IMR-90 (cell line): ENCODE data around the gene TAF6L. TPM values are rescaled to one million over a fixed set of nuclear protein-coding genes. Genes with fewer than 3 reads are reported as not detected.

Experiments used
- ATAC-seq: fragments of 200-7000 bp; cut with Tn5 transposase; 2 replicates; pipeline ENCODE4 v1.9.1; 2020; ENCODE audit warnings: low read depth, mild to moderate bottlenecking, moderate library complexity
- BruUV-seq: library from RNA; stranded (reverse); fragments of 400-500 nt; replicated peaks from 2 replicates; lab custom pipeline; 2021; lab: Mats Ljungman, UMichigan
- CTCF ChIA-PET: fragments of 300-600 bp; formaldehyde crosslinking; extraction: SDS; loops from one replicate; lab custom pipeline; 2021; ENCODE audit warnings: antibody characterized with exemption; lab: Yijun Ruan, JAX
- POLR2A ChIA-PET: fragments of 300-600 bp; sonication (Branson Sonifier 250); formaldehyde crosslinking; loops from one replicate; lab custom pipeline; 2022; ENCODE audit warnings: antibody characterized with exemption; ENCODE audit not compliant: unreplicated experiment; lab: Charles Lee
- DNase-seq: peaks from one replicate; pipeline ENCODE4 v3.0.0; 2013
- H2AFZ ChIP-seq: replicated peaks from 2 replicates; pipeline ENCODE3; 2013; ENCODE audit warnings: low read length, mild to moderate bottlenecking; ENCODE audit not compliant: poor library complexity
- H2AK5ac ChIP-seq: 2 replicates; pipeline ENCODE4 v1.6.1; 2013; ENCODE audit warnings: low read depth, low read length, inconsistent platforms
- H2AK9ac ChIP-seq: replicated peaks from 2 replicates; pipeline ENCODE3; 2013; ENCODE audit warnings: mild to moderate bottlenecking, low read depth, low read length, moderate library complexity; ENCODE audit not compliant: poor library complexity
- H2BK120ac ChIP-seq: 2 replicates; pipeline ENCODE4 v1.6.1; 2013; ENCODE audit warnings: low read depth, low read length, inconsistent platforms
- H2BK15ac ChIP-seq: 3 replicates; pipeline ENCODE4 v1.6.1; 2013; ENCODE audit warnings: low read depth, low read length, inconsistent platforms
- H2BK20ac ChIP-seq: 2 replicates; pipeline ENCODE4 v1.6.1; 2013; ENCODE audit warnings: low read depth, mild to moderate bottlenecking, inconsistent platforms, low read length, moderate library complexity
- H2BK5ac ChIP-seq: 2 replicates; pipeline ENCODE4 v1.6.1; 2013; ENCODE audit warnings: mild to moderate bottlenecking, low read depth, low read length, inconsistent platforms; ENCODE audit not compliant: poor library complexity, severe bottlenecking
- H3K14ac ChIP-seq: replicated peaks from 2 replicates; pipeline ENCODE4 v1.6.1; 2013; ENCODE audit warnings: low read depth, low read length, inconsistent platforms
- H3K18ac ChIP-seq: 2 replicates; pipeline ENCODE4 v1.6.1; 2013; ENCODE audit warnings: low read depth, low read length, control low read depth
- H3K23ac ChIP-seq: 2 replicates; pipeline ENCODE4 v1.6.1; 2013; ENCODE audit warnings: low read depth, low read length, inconsistent platforms
- H3K27ac ChIP-seq: 2 replicates; pipeline ENCODE4 v1.5.1; 2013; ENCODE audit warnings: mild to moderate bottlenecking, control low read depth, low read length; ENCODE audit not compliant: insufficient read depth
- H3K27me3 ChIP-seq: 2 replicates; pipeline ENCODE4 v1.6.1; 2013; ENCODE audit warnings: low read length; ENCODE audit not compliant: control insufficient read depth, insufficient read depth
- H3K36me3 ChIP-seq: 2 replicates; pipeline ENCODE4 v1.6.1; 2013; ENCODE audit warnings: low read length, mixed read lengths; ENCODE audit not compliant: control insufficient read depth, insufficient read depth
- H3K4ac ChIP-seq: 2 replicates; pipeline ENCODE4 v1.6.1; 2013; ENCODE audit warnings: low read depth, low read length, inconsistent platforms
- H3K4me1 ChIP-seq: 2 replicates; pipeline ENCODE4 v1.6.1; 2013; ENCODE audit warnings: low read length, mixed read lengths; ENCODE audit not compliant: control insufficient read depth, insufficient read depth
- H3K4me2 ChIP-seq: 2 replicates; pipeline ENCODE4 v1.6.1; 2013; ENCODE audit warnings: low read depth, mild to moderate bottlenecking, control low read depth, low read length, moderate library complexity
- H3K4me3 ChIP-seq: 2 replicates; pipeline ENCODE4 v1.5.1; 2013; ENCODE audit warnings: low read depth, mild to moderate bottlenecking, control low read depth, low read length, moderate library complexity; ENCODE audit not compliant: insufficient read depth
- H3K56ac ChIP-seq: 2 replicates; pipeline ENCODE4 v1.6.1; 2013; ENCODE audit warnings: low read length, inconsistent platforms; ENCODE audit not compliant: insufficient read depth; ENCODE audit errors: extremely low read depth
- H3K79me1 ChIP-seq, 2 experiments: 2 replicates each; pipeline ENCODE4 v1.6.1; 2013; ENCODE audit warnings: low read length in 2 of 2, inconsistent platforms in 1 of 2, low read depth in 1 of 2
- H3K9ac ChIP-seq: 2 replicates; pipeline ENCODE4 v1.6.1; 2013; ENCODE audit warnings: low read depth, low read length, control low read depth
- H3K9me1 ChIP-seq: 2 replicates; pipeline ENCODE4 v1.6.1; 2013; ENCODE audit warnings: low read length, inconsistent platforms; ENCODE audit not compliant: insufficient read depth
- H3K9me3 ChIP-seq: 2 replicates; pipeline ENCODE4 v1.6.1; 2013; ENCODE audit warnings: low read length; ENCODE audit not compliant: control insufficient read depth, insufficient read depth
- H4K20me1 ChIP-seq: 2 replicates; pipeline ENCODE4 v1.6.1; 2013; ENCODE audit warnings: low read length, inconsistent platforms; ENCODE audit not compliant: insufficient read depth
- H4K5ac ChIP-seq: 2 replicates; pipeline ENCODE4 v1.6.1; 2013; ENCODE audit warnings: mild to moderate bottlenecking, low read depth, low read length, control low read depth
- H4K8ac ChIP-seq, 2 experiments: 2 replicates each; pipeline ENCODE4 v1.6.1; 2013; ENCODE audit warnings: low read depth in 2 of 2, low read length in 2 of 2, control low read depth in 1 of 2, inconsistent platforms in 1 of 2
- H4K91ac ChIP-seq: 2 replicates; pipeline ENCODE4 v1.6.1; 2013; ENCODE audit warnings: low read depth, low read length, inconsistent platforms; ENCODE audit not compliant: insufficient read depth
- BHLHE40 ChIP-seq: fragments of 150-350 bp; IDR thresholded peaks from 2 replicates; pipeline ENCODE4 v1.6.1; 2016; ENCODE audit warnings: mild to moderate bottlenecking, low read depth, low read length
- MAZ ChIP-seq: IDR thresholded peaks from 2 replicates; pipeline ENCODE4 v1.6.1; 2012; ENCODE audit warnings: low read depth, mild to moderate bottlenecking, low read length, improper control_type of control experiment, moderate library complexity, borderline replicate concordance
- MXI1 ChIP-seq: IDR thresholded peaks from 2 replicates; pipeline ENCODE4 v1.6.1; 2012; ENCODE audit warnings: low read depth, mild to moderate bottlenecking, low read length, moderate library complexity, borderline replicate concordance
- NFE2L2 ChIP-seq: fragments of 150-350 bp; IDR thresholded peaks from 2 replicates; pipeline ENCODE4 v1.6.1; 2016; ENCODE audit warnings: low read depth, mild to moderate bottlenecking, low read length
- POLR2A ChIP-seq: IDR thresholded peaks from 2 replicates; pipeline ENCODE4 v1.6.1; 2012; ENCODE audit warnings: mild to moderate bottlenecking, low read depth, low read length
- SMC3 ChIP-seq: fragments of 150-350 bp; IDR thresholded peaks from 2 replicates; pipeline ENCODE4 v1.6.1; 2016; ENCODE audit warnings: low read depth, mild to moderate bottlenecking, antibody characterized with exemption, low read length, moderate library complexity
- WGBS, 2 experiments: methylation state at CpG; one replicate each; pipeline versions ENCODE4 v1.1.5 to v1.1.7; 2013; ENCODE audit warnings: missing lambda C conversion rate in 2 of 2; ENCODE audit not compliant: insufficient read length in 1 of 2; ENCODE audit errors: extremely low coverage in 2 of 2; 5-methylcytosine and 5-hydroxymethylcytosine counted together
- dilution Hi-C: fragments of 300-500 bp; cut with HindIII; formaldehyde crosslinking; loops from one replicate; pipeline ENCODE4 v1.14.3; 2018; ENCODE audit warnings: low sequenced_read_pairs; ENCODE audit not compliant: unreplicated experiment
- in situ Hi-C: fragments of 300-500 bp; cut with MboI; formaldehyde crosslinking; loops from 3 replicates; pipeline ENCODE4 v1.14.3; 2019; ENCODE audit warnings: low sequenced_read_pairs, inconsistent platforms, mixed read lengths
- intact Hi-C: fragments of 100-400 bp; cut with micrococcal nuclease; formaldehyde crosslinking; loops from 2 replicates; pipeline ENCODE4 v1.10.0; 2022
- polyA plus RNA-seq, 3 experiments: library from polyadenylated mRNA; depleted of rRNA; stranded (reverse); fragments of >200 nt; gene quantifications; 2 replicates each; pipeline ENCODE4 v1.2.3, GENCODE V29; 2012; ENCODE audit warnings: low replicate concordance in 1 of 3
- total RNA-seq: library from RNA; depleted of rRNA; stranded (reverse); fragments of >200 nt; gene quantifications from 2 replicates; pipeline ENCODE4 v1.2.3, GENCODE V29; 2012

TAF6L gene
- total and polyA plus RNA-seq, 2 of the 4 experiments (the other 2 are of a cell fraction) = 9.5 to 13.5 TPM

- H4K8ac ChIP-seq = peak within 1 kb of the TSS; percentile 59 to 91
- peak within 1 kb of the TSS; percentile 81 for H3K9ac ChIP-seq
- no peaks in the 10 kb centered on the region for H3K9me3 ChIP-seq
- dilution Hi-C loops = no loop called here
- WGBS, 2 experiments = 1% methylated on average over 49 of the region's 77 CpGs; no CpG with 5 or more reads in 1 of the 2 experiments
- H2AK9ac ChIP-seq = peak within 1 kb of the TSS; percentile 99
- H4K20me1 ChIP-seq = peaks cover 18% of the 10 kb centered on the region
- H2BK15ac ChIP-seq = peak within 1 kb of the TSS; percentile 64; the same call in 1 of the 3 replicates
- ATAC-seq (peak; percentile 87), DNase-seq (peak; percentile 92)
- H4K91ac ChIP-seq = peak within 1 kb of the TSS; percentile 71
- peaks cover 26 to 58% of the 10 kb centered on the region in 2 experiments for H3K79me1 ChIP-seq
- peak within 1 kb of the TSS; percentile 91 for H3K4me2 ChIP-seq
- H2AK5ac ChIP-seq = peak within 1 kb of the TSS; percentile 91
- in situ Hi-C loops = no loop called here
- peak within 1 kb of the TSS; percentile 71 for H3K27ac ChIP-seq
- H3K4ac ChIP-seq = peak within 1 kb of the TSS; percentile 91
- H3K4me3 ChIP-seq = peak within 1 kb of the TSS; percentile 82
- H2AFZ ChIP-seq = peak within 1 kb of the TSS; percentile 99
- peak within 1 kb of the TSS; percentile 58 for H4K5ac ChIP-seq
- peak within 1 kb of the TSS; percentile 86 for H2BK5ac ChIP-seq
- H3K27me3 ChIP-seq = no peaks in the 10 kb centered on the region
- no TSS peak for BruUV-seq
- peaks cover 26% of the 10 kb centered on the region for H3K9me1 ChIP-seq
- no peak for TF ChIP-seq NFE2L2
- TF ChIP-seq MAZ = peak; percentile 78; the same call in 1 of the 2 replicates
- no peak for TF ChIP-seq SMC3
- TF ChIP-seq BHLHE40 = 0 out of 2 replicates have a peak, but pooled peaks have one; percentile 31
- TF ChIP-seq POLR2A = peak; percentile 100
- TF ChIP-seq MXI1 = peak; percentile 59
- H3K56ac ChIP-seq = peak within 1 kb of the TSS; percentile 78
- H3K4me1 ChIP-seq = peaks cover 26% of the 10 kb centered on the region
- intact Hi-C loops = loop anchor here (2.0 kb wide), 1 partner anchor 14 kb away; no protein-coding TSS in a partner anchor
- ChIA-PET CTCF (interaction anchor here (0.6 to 1.5 kb wide), 3 partner anchors 12 to 90 kb away, joined by 3 to 4 read pairs (median 3); partner anchors contain the start of gene TMEM179B), POLR2A (interaction anchor here (0.5 to 2.0 kb wide), 5 partner anchors 9 to 36 kb away, joined by 3 to 10 read pairs (median 3); partner anchors contain the start of gene STX5)
- peaks cover 28% of the 10 kb centered on the region for H3K36me3 ChIP-seq
- H3K23ac ChIP-seq = peak within 1 kb of the TSS; percentile 93
- peak within 1 kb of the TSS; percentile 26 for H3K18ac ChIP-seq
- 0 out of 2 replicates have a peak within 1 kb of the TSS, but pooled peaks have one; percentile 8 for H2BK20ac ChIP-seq
- H2BK120ac ChIP-seq = peak within 1 kb of the TSS; percentile 78
- H3K14ac ChIP-seq = peak within 1 kb of the TSS; percentile 97
Measured at GRCh38 chr11:62805076-62805892, 34.1 kb downstream of the TAF6L start, which contains the start of gene NXF1. Gene NXF1, minus strand, starts transcription at chr11:62805440. Its CDS starts 84 bp downstream, at chr11:62805356.
